Testis (tissue), 3 donors: ENCODE data around the gene MEDAG. TPM values are rescaled to one million over a fixed set of nuclear protein-coding genes. Genes with fewer than 3 reads are reported as not detected.

Experiments used
- polyA plus RNA-seq: library from polyadenylated mRNA; stranded (reverse); fragments of 350-450 nt; fragmentation: Illumina TruSeq; extraction: RNeasy Lipid Tissue Mini Kit (QIAGEN cat#74804); gene quantifications from one replicate; pipeline ENCODE4 v1.2.3, GENCODE V29; 2014; ENCODE audit warnings: low read depth, low replicate concordance; ENCODE audit not compliant: insufficient read depth
- total RNA-seq, 2 donors: library from RNA; depleted of rRNA; stranded (reverse); fragments of >200 nt; gene quantifications; one replicate each; pipeline ENCODE4 v1.2.3, GENCODE V29; 2016

MEDAG gene
- total and polyA plus RNA-seq, 3 donors from 2014 or later = 9.6 to 23.1 (median 17.7) TPM

Other genes with a start within 250 kb of the MEDAG start
- gene ALOX5AP, start 170.7 kb upstream of the MEDAG start, total RNA-seq = 1 to 10 TPM; 2.5 to 7.3 TPM
- gene ALOX5AP, start 170.7 kb upstream of the MEDAG start, polyA plus RNA-seq = 13.4 TPM
- gene TEX26, start 26.4 kb downstream of the MEDAG start, total RNA-seq = 10 to 100 TPM in 1 of 2 donors, 1 to 10 TPM in 1; 5.5 to 21.4 TPM
- 40.7 TPM for gene TEX26, start 26.4 kb downstream of the MEDAG start, polyA plus RNA-seq